ENCODE data around the gene RNF141.

- TF ChIP-seq, protein P1, sequence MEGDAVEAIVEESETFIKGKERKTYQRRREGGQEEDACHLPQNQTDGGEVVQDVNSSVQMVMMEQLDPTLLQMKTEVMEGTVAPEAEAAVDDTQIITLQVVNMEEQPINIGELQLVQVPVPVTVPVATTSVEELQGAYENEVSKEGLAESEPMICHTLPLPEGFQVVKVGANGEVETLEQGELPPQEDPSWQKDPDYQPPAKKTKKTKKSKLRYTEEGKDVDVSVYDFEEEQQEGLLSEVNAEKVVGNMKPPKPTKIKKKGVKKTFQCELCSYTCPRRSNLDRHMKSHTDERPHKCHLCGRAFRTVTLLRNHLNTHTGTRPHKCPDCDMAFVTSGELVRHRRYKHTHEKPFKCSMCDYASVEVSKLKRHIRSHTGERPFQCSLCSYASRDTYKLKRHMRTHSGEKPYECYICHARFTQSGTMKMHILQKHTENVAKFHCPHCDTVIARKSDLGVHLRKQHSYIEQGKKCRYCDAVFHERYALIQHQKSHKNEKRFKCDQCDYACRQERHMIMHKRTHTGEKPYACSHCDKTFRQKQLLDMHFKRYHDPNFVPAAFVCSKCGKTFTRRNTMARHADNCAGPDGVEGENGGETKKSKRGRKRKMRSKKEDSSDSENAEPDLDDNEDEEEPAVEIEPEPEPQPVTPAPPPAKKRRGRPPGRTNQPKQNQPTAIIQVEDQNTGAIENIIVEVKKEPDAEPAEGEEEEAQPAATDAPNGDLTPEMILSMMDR (IDR thresholded peaks at IDR 0.05): no peak
- no peak for TF ChIP-seq POLR2A (IDR thresholded peaks at IDR 0.05)
Observed at GRCh38 chr11:10478574-10479550, 62.1 kb downstream of the RNF141 start.

Data from sigmoid colon (tissue), 3 donors.